ENCODE data around the gene CERKL.

GRCh38 chr2:181667234-181667633, 10.3 kb upstream of the CERKL start:
- no peak for TF ChIP-seq EP300 (IDR thresholded peaks at IDR 0.05; ENCODE audit: borderline replicate concordance)
- TF ChIP-seq, protein P1, sequence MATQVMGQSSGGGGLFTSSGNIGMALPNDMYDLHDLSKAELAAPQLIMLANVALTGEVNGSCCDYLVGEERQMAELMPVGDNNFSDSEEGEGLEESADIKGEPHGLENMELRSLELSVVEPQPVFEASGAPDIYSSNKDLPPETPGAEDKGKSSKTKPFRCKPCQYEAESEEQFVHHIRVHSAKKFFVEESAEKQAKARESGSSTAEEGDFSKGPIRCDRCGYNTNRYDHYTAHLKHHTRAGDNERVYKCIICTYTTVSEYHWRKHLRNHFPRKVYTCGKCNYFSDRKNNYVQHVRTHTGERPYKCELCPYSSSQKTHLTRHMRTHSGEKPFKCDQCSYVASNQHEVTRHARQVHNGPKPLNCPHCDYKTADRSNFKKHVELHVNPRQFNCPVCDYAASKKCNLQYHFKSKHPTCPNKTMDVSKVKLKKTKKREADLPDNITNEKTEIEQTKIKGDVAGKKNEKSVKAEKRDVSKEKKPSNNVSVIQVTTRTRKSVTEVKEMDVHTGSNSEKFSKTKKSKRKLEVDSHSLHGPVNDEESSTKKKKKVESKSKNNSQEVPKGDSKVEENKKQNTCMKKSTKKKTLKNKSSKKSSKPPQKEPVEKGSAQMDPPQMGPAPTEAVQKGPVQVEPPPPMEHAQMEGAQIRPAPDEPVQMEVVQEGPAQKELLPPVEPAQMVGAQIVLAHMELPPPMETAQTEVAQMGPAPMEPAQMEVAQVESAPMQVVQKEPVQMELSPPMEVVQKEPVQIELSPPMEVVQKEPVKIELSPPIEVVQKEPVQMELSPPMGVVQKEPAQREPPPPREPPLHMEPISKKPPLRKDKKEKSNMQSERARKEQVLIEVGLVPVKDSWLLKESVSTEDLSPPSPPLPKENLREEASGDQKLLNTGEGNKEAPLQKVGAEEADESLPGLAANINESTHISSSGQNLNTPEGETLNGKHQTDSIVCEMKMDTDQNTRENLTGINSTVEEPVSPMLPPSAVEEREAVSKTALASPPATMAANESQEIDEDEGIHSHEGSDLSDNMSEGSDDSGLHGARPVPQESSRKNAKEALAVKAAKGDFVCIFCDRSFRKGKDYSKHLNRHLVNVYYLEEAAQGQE (IDR thresholded peaks at IDR 0.05; ENCODE audit: low read depth): no peak
- TF ChIP-seq CEBPB (IDR thresholded peaks at IDR 0.05): no peak
- TF ChIP-seq TCF12 (IDR thresholded peaks at IDR 0.05; ENCODE audit: low read depth): no peak
- no peak for TF ChIP-seq TEAD4 (IDR thresholded peaks at IDR 0.05)
- no peak for TF ChIP-seq RAD21 (IDR thresholded peaks at IDR 0.05; ENCODE audit: low read depth)
- TF ChIP-seq, protein P2, sequence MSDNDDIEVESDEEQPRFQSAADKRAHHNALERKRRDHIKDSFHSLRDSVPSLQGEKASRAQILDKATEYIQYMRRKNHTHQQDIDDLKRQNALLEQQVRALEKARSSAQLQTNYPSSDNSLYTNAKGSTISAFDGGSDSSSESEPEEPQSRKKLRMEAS (IDR thresholded peaks at IDR 0.05): no peak
